ENCODE data around the gene RSPO3. TPM values are rescaled to one million over a fixed set of nuclear protein-coding genes. Genes with fewer than 3 reads are reported as not detected.

Gene RSPO3
- total RNA-seq, 1 experiment from 2014 or later = not detected

DNA sequence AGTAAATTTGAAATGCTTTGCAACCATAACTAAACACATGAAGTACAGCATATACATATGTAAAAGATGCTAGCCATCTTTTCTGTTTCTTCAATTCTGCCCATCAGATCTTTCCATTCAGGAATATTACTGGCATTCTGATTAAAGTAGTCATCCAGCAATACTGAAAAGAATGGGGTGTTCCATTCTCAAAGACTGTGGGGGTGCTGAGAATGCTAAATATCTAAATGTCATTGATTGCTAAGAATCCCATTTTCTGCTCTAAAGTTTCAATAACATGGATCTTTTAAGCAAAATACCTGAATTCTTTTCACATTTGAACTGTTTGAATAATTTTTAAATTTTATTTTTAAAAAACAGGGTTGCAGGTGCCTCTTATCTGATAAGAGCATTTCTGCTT lies 6.2 kb downstream of the RSPO3 start:
- DNase-seq (ENCODE audit: unreplicated experiment) = no peak
- intact Hi-C loops (cut with micrococcal nuclease) = loop anchor here (10.0 kb wide), 1 partner anchor 470 kb away; no protein-coding TSS in a partner anchor
- ChIA-PET POLR2A (no interaction called here), CTCF (interaction anchor here (0.9 kb wide), 1 partner anchor 9 kb away, joined by 3 read pairs; no protein-coding TSS in a partner anchor)
- Mint-ChIP-seq H3K27ac (ENCODE audit: low read depth, unreplicated experiment) (no peak overlapping the region), H3K4me3 (ENCODE audit: unreplicated experiment) (no peak overlapping the region), H3K36me3 (ENCODE audit: insufficient read depth, unreplicated experiment) (peaks cover 6% of the 10 kb centered on the region), H3K4me1 (ENCODE audit: insufficient read depth, unreplicated experiment) (peaks cover 4% of the 10 kb centered on the region), H3K27me3 (ENCODE audit: insufficient read depth, unreplicated experiment) (peaks cover 99% of the 10 kb centered on the region), H3K9me3 (ENCODE audit: unreplicated experiment) (no peaks in the 10 kb centered on the region)
- no TSS peak for BruUV-seq (replicated peaks)
- TF ChIP-seq, protein P1, sequence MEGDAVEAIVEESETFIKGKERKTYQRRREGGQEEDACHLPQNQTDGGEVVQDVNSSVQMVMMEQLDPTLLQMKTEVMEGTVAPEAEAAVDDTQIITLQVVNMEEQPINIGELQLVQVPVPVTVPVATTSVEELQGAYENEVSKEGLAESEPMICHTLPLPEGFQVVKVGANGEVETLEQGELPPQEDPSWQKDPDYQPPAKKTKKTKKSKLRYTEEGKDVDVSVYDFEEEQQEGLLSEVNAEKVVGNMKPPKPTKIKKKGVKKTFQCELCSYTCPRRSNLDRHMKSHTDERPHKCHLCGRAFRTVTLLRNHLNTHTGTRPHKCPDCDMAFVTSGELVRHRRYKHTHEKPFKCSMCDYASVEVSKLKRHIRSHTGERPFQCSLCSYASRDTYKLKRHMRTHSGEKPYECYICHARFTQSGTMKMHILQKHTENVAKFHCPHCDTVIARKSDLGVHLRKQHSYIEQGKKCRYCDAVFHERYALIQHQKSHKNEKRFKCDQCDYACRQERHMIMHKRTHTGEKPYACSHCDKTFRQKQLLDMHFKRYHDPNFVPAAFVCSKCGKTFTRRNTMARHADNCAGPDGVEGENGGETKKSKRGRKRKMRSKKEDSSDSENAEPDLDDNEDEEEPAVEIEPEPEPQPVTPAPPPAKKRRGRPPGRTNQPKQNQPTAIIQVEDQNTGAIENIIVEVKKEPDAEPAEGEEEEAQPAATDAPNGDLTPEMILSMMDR (IDR thresholded peaks at IDR 0.05; ENCODE audit: unreplicated experiment) = no peak

- TF ChIP-seq, protein P1 (IDR thresholded peaks at IDR 0.05; ENCODE audit: unreplicated experiment) = no peak
- Mint-ChIP-seq H3K27ac (ENCODE audit: low read depth, unreplicated experiment) (no peak overlapping the region), H3K36me3 (ENCODE audit: insufficient read depth, unreplicated experiment) (peaks cover 6% of the 10 kb centered on the region), H3K4me1 (ENCODE audit: insufficient read depth, unreplicated experiment) (no peaks in the 10 kb centered on the region), H3K27me3 (ENCODE audit: insufficient read depth, unreplicated experiment) (peaks cover 94% of the 10 kb centered on the region), H3K4me3 (ENCODE audit: unreplicated experiment) (no peak overlapping the region), H3K9me3 (ENCODE audit: unreplicated experiment) (no peaks in the 10 kb centered on the region)
- intact Hi-C loops (cut with micrococcal nuclease) = loop anchor here (10.0 kb wide), 1 partner anchor 473 kb away; no protein-coding TSS in a partner anchor
- CTCF ChIA-PET = no interaction called here
- DNase-seq (ENCODE audit: unreplicated experiment) = no peak
- POLR2A ChIA-PET = no interaction called here
- no TSS peak for BruUV-seq (replicated peaks)
Measured at GRCh38 chr6:127128066-127128465, 9.6 kb downstream of the RSPO3 start.

- Mint-ChIP-seq H3K27me3 (ENCODE audit: insufficient read depth, unreplicated experiment) (peaks cover 91% of the 10 kb centered on the region), H3K36me3 (ENCODE audit: insufficient read depth, unreplicated experiment) (peaks cover 6% of the 10 kb centered on the region), H3K9me3 (ENCODE audit: unreplicated experiment) (no peaks in the 10 kb centered on the region), H3K27ac (ENCODE audit: low read depth, unreplicated experiment) (no peak overlapping the region), H3K4me1 (ENCODE audit: insufficient read depth, unreplicated experiment) (no peaks in the 10 kb centered on the region), H3K4me3 (ENCODE audit: unreplicated experiment) (no peak overlapping the region)
- intact Hi-C loops (cut with micrococcal nuclease) = loop anchor here (10.0 kb wide), 1 partner anchor 474 kb away; no protein-coding TSS in a partner anchor
- TF ChIP-seq, protein P1 (IDR thresholded peaks at IDR 0.05; ENCODE audit: unreplicated experiment) = no peak
- CTCF ChIA-PET = interaction anchor here (1.0 kb wide), 1 partner anchor 8 kb away, joined by 3 read pairs; no protein-coding TSS in a partner anchor
- no peak for DNase-seq (ENCODE audit: unreplicated experiment)
- POLR2A ChIA-PET = no interaction called here
- BruUV-seq (replicated peaks) = no TSS peak
Measured at GRCh38 chr6:127129251-127129650, 10.8 kb downstream of the RSPO3 start.

DNA sequence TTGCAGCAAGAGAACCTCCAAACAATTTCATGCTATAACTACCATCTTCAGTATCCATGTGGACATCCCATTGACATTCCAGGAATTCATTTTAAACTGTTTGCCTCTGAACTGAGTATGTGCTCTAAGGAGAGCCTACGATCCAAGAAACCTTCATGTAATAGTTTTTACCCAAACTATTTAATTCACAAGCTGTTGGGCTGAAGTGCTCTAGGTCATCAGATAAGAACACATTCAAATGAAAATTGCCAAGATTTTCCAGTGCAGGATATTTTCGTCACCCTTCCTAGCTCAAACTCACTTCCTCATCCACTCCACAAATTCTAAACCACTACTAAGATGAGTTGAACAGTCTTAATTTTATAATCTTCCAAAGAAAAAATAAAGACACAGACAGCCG lies 12.8 kb downstream of the RSPO3 start:
- TF ChIP-seq, protein P1 (IDR thresholded peaks at IDR 0.05; ENCODE audit: unreplicated experiment) = no peak
- ChIA-PET CTCF (interaction anchor here (1.0 kb wide), 1 partner anchor 11 kb away, joined by 7 read pairs; no protein-coding TSS in a partner anchor), POLR2A (no interaction called here)
- Mint-ChIP-seq H3K4me3 (ENCODE audit: unreplicated experiment) (no peak overlapping the region), H3K27ac (ENCODE audit: low read depth, unreplicated experiment) (no peak overlapping the region), H3K4me1 (ENCODE audit: insufficient read depth, unreplicated experiment) (no peaks in the 10 kb centered on the region), H3K27me3 (ENCODE audit: insufficient read depth, unreplicated experiment) (peaks cover 90% of the 10 kb centered on the region), H3K9me3 (ENCODE audit: unreplicated experiment) (no peaks in the 10 kb centered on the region), H3K36me3 (ENCODE audit: insufficient read depth, unreplicated experiment) (peaks cover 6% of the 10 kb centered on the region)
- no peak for DNase-seq (ENCODE audit: unreplicated experiment)
- BruUV-seq (replicated peaks) = no TSS peak
- intact Hi-C loops (cut with micrococcal nuclease) = no loop called here
